H1 (cell line): ENCODE results near the gene CEP250. TPM values are rescaled to one million over a fixed set of nuclear protein-coding genes. Genes with fewer than 3 reads are reported as not detected.

Experiments used
- CTCF ChIA-PET: fragments of 300-600 bp; sonication (Branson Sonifier 250); formaldehyde crosslinking; loops from one replicate; lab custom pipeline; 2021; ENCODE audit not compliant: partially characterized antibody; lab: Charles Lee
- POLR2A ChIA-PET: fragments of 300-600 bp; sonication (Branson Sonifier 250); formaldehyde crosslinking; loops from one replicate; lab custom pipeline; 2021; ENCODE audit warnings: inconsistent platforms; ENCODE audit not compliant: partially characterized antibody; lab: Charles Lee
- DNase-seq, 2 experiments: peaks; one replicate each; pipeline versions ENCODE4 v3.0.0 to v3.0.0-alpha.2; 2010 to 2022; ENCODE audit warnings: low spot score in 2 of 2, low read depth in 1 of 2, mixed read lengths in 1 of 2
- FAIRE-seq: peaks from 2 replicates; lab custom pipeline; 2011; peaks lifted over from hg19 to GRCh38; lab: Jason Lieb, UNC
- H2AFZ ChIP-seq: 2 replicates; pipeline ENCODE4 v1.8.1; 2012; ENCODE audit warnings: low read length, inconsistent platforms
- H2AK5ac ChIP-seq: 2 replicates; pipeline ENCODE4 v1.6.1; 2013; ENCODE audit warnings: low read depth, low read length
- H2BK120ac ChIP-seq: replicated peaks from 2 replicates; pipeline ENCODE3; 2013; ENCODE audit warnings: low read depth, low read length, inconsistent platforms
- H2BK12ac ChIP-seq: 2 replicates; pipeline ENCODE4 v1.6.1; 2013; ENCODE audit warnings: low read depth, low read length
- H2BK15ac ChIP-seq: 2 replicates; pipeline ENCODE4 v1.6.1; 2013; ENCODE audit warnings: low read length
- H2BK20ac ChIP-seq: 2 replicates; pipeline ENCODE4 v1.6.1; 2013; ENCODE audit warnings: low read length
- H2BK5ac ChIP-seq: 2 replicates; pipeline ENCODE4 v1.6.1; 2013; ENCODE audit warnings: low read depth, low read length
- H3K14ac ChIP-seq: 2 replicates; pipeline ENCODE4 v1.6.1; 2013; ENCODE audit warnings: inconsistent platforms; ENCODE audit not compliant: insufficient read length
- H3K18ac ChIP-seq: 2 replicates; pipeline ENCODE4 v1.6.1; 2013; ENCODE audit warnings: low read length; ENCODE audit errors: extremely low read depth
- H3K23ac ChIP-seq: 2 replicates; pipeline ENCODE4 v1.6.1; 2013; ENCODE audit warnings: inconsistent platforms; ENCODE audit not compliant: insufficient read length
- H3K23me2 ChIP-seq: 2 replicates; pipeline ENCODE4 v1.6.1; 2013; ENCODE audit warnings: low read depth, low read length
- H3K27ac ChIP-seq: 2 replicates; pipeline ENCODE4 v1.6.1; 2011; ENCODE audit warnings: low read depth, low read length, inconsistent platforms
- H3K27me3 ChIP-seq, 4 experiments: replicated peaks in 1 of 4; 1 replicate in 1 of 4; 2 replicates in 3 of 4; pipeline versions ENCODE4 v1.6.1 to v1.8.1; 2011 to 2013; ENCODE audit warnings: low read length in 3 of 4, mild to moderate bottlenecking in 3 of 4, inconsistent platforms in 2 of 4, mixed read lengths in 2 of 4, moderate library complexity in 1 of 4; ENCODE audit not compliant: control insufficient read depth in 3 of 4, insufficient read depth in 3 of 4; ENCODE audit errors: extremely low read depth in 1 of 4
- H3K36me3 ChIP-seq, 4 experiments: 2 replicates each; pipeline versions ENCODE4 v1.6.1 to v1.8.1; 2011 to 2013; ENCODE audit warnings: mild to moderate bottlenecking in 4 of 4, low read length in 3 of 4, moderate library complexity in 2 of 4, control low read depth in 1 of 4, inconsistent platforms in 1 of 4; ENCODE audit not compliant: insufficient read depth in 4 of 4, control insufficient read depth in 2 of 4
- H3K4ac ChIP-seq: replicated peaks from 2 replicates; pipeline ENCODE3; 2013; ENCODE audit warnings: low read length, low read depth, mixed read lengths, inconsistent platforms; ENCODE audit not compliant: insufficient read length
- H3K4me1 ChIP-seq, 4 experiments: replicated peaks in 1 of 4; 1 replicate in 1 of 4; 2 replicates in 3 of 4; pipeline versions ENCODE4 v1.6.1 to v1.8.1; 2011 to 2013; ENCODE audit warnings: low read length in 3 of 4, inconsistent platforms in 2 of 4, mixed read lengths in 1 of 4; ENCODE audit not compliant: insufficient read depth in 4 of 4, control insufficient read depth in 3 of 4
- H3K4me2 ChIP-seq, 2 experiments: 2 replicates each; pipeline versions ENCODE4 v1.6.1 to v1.8.1; 2011 to 2013; ENCODE audit warnings: low read depth in 2 of 2, low read length in 2 of 2, control low read depth in 1 of 2, inconsistent platforms in 1 of 2, mild to moderate bottlenecking in 1 of 2; ENCODE audit not compliant: insufficient read depth in 1 of 2
- H3K4me3 ChIP-seq, 4 experiments: fragments of 200-600, 300-600 bp in 1 of 4; sonication (generic), shearing (Covaris generic), sonication (Bioruptor Twin) in 1 of 4; 2 replicates each; pipeline versions ENCODE4 v1.5.1 to v1.8.1; 2011 to 2016; ENCODE audit warnings: low read length in 4 of 4, low read depth in 3 of 4, control low read depth in 2 of 4, inconsistent platforms in 2 of 4, mild to moderate bottlenecking in 2 of 4, mixed read lengths in 1 of 4, moderate library complexity in 1 of 4; ENCODE audit not compliant: insufficient read depth in 2 of 4; ENCODE audit errors: extremely low read depth in 1 of 4
- H3K56ac ChIP-seq: replicated peaks from 2 replicates; pipeline ENCODE3; 2013; ENCODE audit warnings: low read depth, mild to moderate bottlenecking, mixed read lengths, low read length, inconsistent platforms; ENCODE audit not compliant: insufficient read length
- H3K79me1 ChIP-seq: 2 replicates; pipeline ENCODE4 v1.6.1; 2013; ENCODE audit warnings: low read depth, low read length, control low read depth
- H3K79me2 ChIP-seq, 2 experiments: 2 replicates each; pipeline versions ENCODE4 v1.6.1 to v1.8.1; 2012 to 2013; ENCODE audit warnings: low read length in 2 of 2, mild to moderate bottlenecking in 2 of 2, inconsistent platforms in 1 of 2; ENCODE audit not compliant: insufficient read depth in 2 of 2, control insufficient read depth in 1 of 2
- H3K9ac ChIP-seq, 4 experiments: replicated peaks in 1 of 4; 1 replicate in 1 of 4; 2 replicates in 3 of 4; pipeline versions ENCODE4 v1.6.1 to v1.8.1; 2011 to 2013; ENCODE audit warnings: low read depth in 3 of 4, low read length in 3 of 4, control low read depth in 2 of 4, mild to moderate bottlenecking in 2 of 4, moderate library complexity in 2 of 4, inconsistent platforms in 1 of 4; ENCODE audit errors: extremely low read depth in 1 of 4
- H3K9me3 ChIP-seq, 2 experiments: 2 replicates each; pipeline versions ENCODE4 v1.6.1 to v1.8.1; 2012 to 2013; ENCODE audit warnings: mild to moderate bottlenecking in 2 of 2, moderate library complexity in 2 of 2, control low read depth in 1 of 2, inconsistent platforms in 1 of 2, low read depth in 1 of 2, low read length in 1 of 2, mixed read lengths in 1 of 2; ENCODE audit not compliant: insufficient read depth in 2 of 2
- H4K20me1 ChIP-seq, 2 experiments: replicated peaks in 1 of 2; 2 replicates each; pipeline versions ENCODE3 to v1.8.1; 2011 to 2013; ENCODE audit warnings: inconsistent platforms in 2 of 2, low read length in 2 of 2, mild to moderate bottlenecking in 1 of 2; ENCODE audit not compliant: insufficient read depth in 2 of 2, control insufficient read depth in 1 of 2
- H4K5ac ChIP-seq: 2 replicates; pipeline ENCODE4 v1.6.1; 2013; ENCODE audit warnings: low read length, low read depth, mixed read lengths, inconsistent platforms; ENCODE audit not compliant: insufficient read length
- H4K8ac ChIP-seq: 2 replicates; pipeline ENCODE4 v1.8.0; 2013; ENCODE audit warnings: mild to moderate bottlenecking, moderate library complexity, low read length, inconsistent platforms; ENCODE audit not compliant: insufficient read depth; ENCODE audit errors: extremely low read depth
- H4K91ac ChIP-seq: replicated peaks from 2 replicates; pipeline ENCODE3; 2013; ENCODE audit warnings: low read length, mixed read lengths, inconsistent platforms; ENCODE audit not compliant: insufficient read length
- CTCF ChIP-seq, 3 experiments: IDR thresholded peaks; 1 replicate in 2 of 3; 2 replicates in 1 of 3; pipeline versions ENCODE4 v1.5.1 to v1.6.1; 2011; ENCODE audit warnings: low read length in 3 of 3, mild to moderate bottlenecking in 3 of 3, inconsistent platforms in 2 of 3, low read depth in 1 of 3, moderate library complexity in 1 of 3; ENCODE audit not compliant: insufficient read depth in 1 of 3; ENCODE audit errors: control extremely low read depth in 1 of 3
- HDAC2 ChIP-seq, 2 experiments: fragments of 300-600 bp in 1 of 2; sonication (generic) in 1 of 2; IDR thresholded peaks; 2 replicates each; pipeline ENCODE4 v1.6.1; 2011 to 2012; ENCODE audit warnings: low read depth in 2 of 2, low read length in 2 of 2, mild to moderate bottlenecking in 2 of 2, moderate library complexity in 2 of 2, borderline replicate concordance in 1 of 2, inconsistent platforms in 1 of 2
- RAD21 ChIP-seq, 2 experiments: IDR thresholded peaks in 1 of 2; conservative IDR thresholded peaks in 1 of 2; 2 replicates each; pipeline ENCODE4 v1.6.1; 2011; ENCODE audit warnings: low read depth in 2 of 2, low read length in 2 of 2, improper control_type of control experiment in 1 of 2, inconsistent platforms in 1 of 2, mild to moderate bottlenecking in 1 of 2, moderate library complexity in 1 of 2
- RNF2 ChIP-seq: fragments of 200-900, 300-1000 bp; sonication (generic); IDR thresholded peaks from 2 replicates; pipeline ENCODE4 v1.7.1; 2016; ENCODE audit warnings: borderline replicate concordance, low read depth, mild to moderate bottlenecking, antibody characterized with exemption, low read length; ENCODE audit not compliant: poor library complexity, severe bottlenecking; ENCODE audit errors: missing control alignments
- SIN3A ChIP-seq, 2 experiments: IDR thresholded peaks in 1 of 2; conservative IDR thresholded peaks in 1 of 2; 2 replicates each; pipeline ENCODE4 v1.6.1; 2011 to 2012; ENCODE audit warnings: low read length in 2 of 2, improper control_type of control experiment in 1 of 2, low read depth in 1 of 2, mild to moderate bottlenecking in 1 of 2
- SIRT6 ChIP-seq: IDR thresholded peaks from one replicate; pipeline ENCODE4 v1.7.1; 2012; ENCODE audit warnings: low read length, inconsistent platforms
- USF2 ChIP-seq: IDR thresholded peaks from 2 replicates; pipeline ENCODE4 v1.6.1; 2011; ENCODE audit warnings: low read length, improper control_type of control experiment
- WGBS, 2 experiments: shearing (Covaris generic) in 1 of 2; methylation state at CpG; one replicate each; pipeline versions ENCODE4 v1.1.6 to v1.1.7; 2013 to 2015; ENCODE audit warnings: low lambda C conversion rate in 2 of 2, mixed read lengths in 2 of 2, inconsistent platforms in 1 of 2, low coverage in 1 of 2, missing lambda C conversion rate in 1 of 2; ENCODE audit not compliant: insufficient replicate concordance in 2 of 2, insufficient coverage in 1 of 2, insufficient read length in 1 of 2; ENCODE audit errors: extremely low coverage in 1 of 2, missing lambda C conversion rate in 1 of 2; 5-methylcytosine and 5-hydroxymethylcytosine counted together
- polyA plus RNA-seq, 7 experiments: library from polyadenylated mRNA; depleted of rRNA in 3 of 7; stranded (reverse) in 5 of 7; unstranded in 2 of 7; fragments of >200 nt in 5 of 7; fragments of 200-250 nt in 2 of 7; gene quantifications; 1 replicate in 5 of 7; 2 replicates in 1 of 7; 4 replicates in 1 of 7; pipeline versions ENCODE4 v1.2.1 to v1.2.3, GENCODE V29; 2011 to 2013; ENCODE audit warnings: missing spikeins in 2 of 7, mixed read lengths in 2 of 7
- total RNA-seq: library from RNA; stranded (reverse); fragmentation: NEBNext Ultra II Directional; extraction: Animal tissue kit (Norgen Biotek cat#: 25700); gene quantifications from 2 replicates; pipeline ENCODE4 v1.2.1, GENCODE V29; 2021

CEP250 gene
- total and polyA plus RNA-seq, 2 of the 8 experiments (the other 6 are each of a cell fraction or from before 2014, with no cell fraction given), result 2.6 to 33.7 TPM

GRCh38 chr20:35561268-35561667, 105.9 kb downstream of the CEP250 start:
- H4K8ac ChIP-seq, result no peak overlapping the region
- ChIA-PET CTCF (interaction anchor here (0.9 to 5.7 kb wide), 12 partner anchors 8 to 95 kb away, joined by 3 to 30 read pairs (median 4); partner anchors contain the start of gene ERGIC3), POLR2A (interaction anchor here (1.0 to 3.1 kb wide), 4 partner anchors 10 to 176 kb away, joined by 3 to 13 read pairs (median 6); no protein-coding TSS in a partner anchor)
- 0 out of 4 replicates have a peak overlapping the region, but pooled peaks of 1 of the 2 experiments have one; percentile 0 for H3K4me2 ChIP-seq
- H2BK20ac ChIP-seq, result no peak overlapping the region
- H3K23me2 ChIP-seq, result no peaks in the 10 kb centered on the region
- DNase-seq (peak in 1 of 2 experiments; percentile 66), FAIRE-seq (peak; percentile 50)
- no peak overlapping the region for H4K91ac ChIP-seq
- TF ChIP-seq HDAC2 (IDR thresholded peaks at IDR 0.05; ENCODE audit: borderline replicate concordance in 1 of 2, low read depth in 2 of 2, low read length in 2 of 2), result 0 out of 4 replicates have a peak, but pooled peaks of 1 of the 2 experiments have one; percentile 74
- TF ChIP-seq SIRT6, result no peak
- no peak for TF ChIP-seq RNF2
- TF ChIP-seq USF2, result no peak
- TF ChIP-seq CTCF (IDR thresholded peaks at IDR 0.05; ENCODE audit: control extremely low read depth in 1 of 3, insufficient read depth in 1 of 3, low read depth in 1 of 3, low read length in 3 of 3), result peak; percentile 61 to 76 (median 61)
- peak in 1 of 2 experiments; percentile 46; a peak in 1 of 4 replicates for TF ChIP-seq SIN3A (conservative IDR thresholded peaks at IDR 0.05 in 1 of 2, IDR thresholded peaks at IDR 0.05 in 1 of 2; ENCODE audit: low read depth in 1 of 2, low read length in 2 of 2)
- peak; percentile 73 to 79 for TF ChIP-seq RAD21 (IDR thresholded peaks at IDR 0.05 in 1 of 2, conservative IDR thresholded peaks at IDR 0.05 in 1 of 2; ENCODE audit: low read depth in 2 of 2, low read length in 2 of 2)
- no peak overlapping the region for H3K4me3 ChIP-seq
- H3K23ac ChIP-seq, result no peak overlapping the region
- no peak overlapping the region for H2AK5ac ChIP-seq
- no peak overlapping the region for H4K5ac ChIP-seq
- 42% methylated on average over 7 of the region's 7 CpGs; no CpG with 5 or more reads in 1 of the 2 experiments for WGBS, 2 experiments
- no peak overlapping the region for H2BK12ac ChIP-seq
- peaks cover 1 to 6% (median 4%) of the 10 kb centered on the region in 4 experiments; a peak in 6 of 8 replicates for H3K36me3 ChIP-seq
- H3K27me3 ChIP-seq, result no peaks in the 10 kb centered on the region
- H3K79me2 ChIP-seq, result no peaks in the 10 kb centered on the region
- no peak overlapping the region for H3K4ac ChIP-seq
- H4K20me1 ChIP-seq, result peaks cover 0 to 4% of the 10 kb centered on the region in 2 experiments
- no peak overlapping the region for H2BK5ac ChIP-seq
- no peak overlapping the region for H3K9ac ChIP-seq
- no peak overlapping the region for H2AFZ ChIP-seq
- no peak overlapping the region for H3K18ac ChIP-seq
- H3K56ac ChIP-seq, result no peak overlapping the region
- 0 out of 2 replicates have a peak, but pooled peaks cover 3% of the 10 kb centered on the region for H3K79me1 ChIP-seq
- H3K14ac ChIP-seq, result no peak overlapping the region
- H2BK15ac ChIP-seq, result no peak overlapping the region
- no peak overlapping the region for H2BK120ac ChIP-seq
- H3K27ac ChIP-seq, result no peak overlapping the region
- H3K4me1 ChIP-seq, result peaks cover 0 to 4% (median 2%) of the 10 kb centered on the region in 4 experiments; a peak in 4 of 7 replicates
- no peaks in the 10 kb centered on the region for H3K9me3 ChIP-seq
